Mesenchymal stem cell (in vitro differentiated cells and primary cell): ENCODE measurements around the gene PAQR6.

Experiments
- DNase-seq: peaks from one replicate; pipeline ENCODE4 v3.0.0-alpha.2; 2013
- H2AFZ ChIP-seq: one replicate; pipeline ENCODE4 v1.6.1; 2013; ENCODE audit warnings: low read depth, mild to moderate bottlenecking, control low read depth, inconsistent platforms, low read length, moderate library complexity
- H2AK5ac ChIP-seq: 2 replicates; pipeline ENCODE4 v1.6.1; 2013; ENCODE audit warnings: low read length, moderate library complexity, mild to moderate bottlenecking, inconsistent platforms; ENCODE audit not compliant: severe bottlenecking
- H2BK120ac ChIP-seq: one replicate; pipeline ENCODE4 v1.6.1; 2013; ENCODE audit warnings: low read depth, mild to moderate bottlenecking, inconsistent platforms, low read length, moderate library complexity
- H2BK12ac ChIP-seq, 2 experiments: one replicate each; pipeline ENCODE4 v1.6.1; 2013; ENCODE audit warnings: inconsistent platforms in 2 of 2, low read length in 2 of 2, mild to moderate bottlenecking in 2 of 2, moderate library complexity in 2 of 2, control low read depth in 1 of 2
- H2BK15ac ChIP-seq: one replicate; pipeline ENCODE4 v1.6.1; 2013; ENCODE audit warnings: mild to moderate bottlenecking, low read depth, inconsistent platforms; ENCODE audit not compliant: poor library complexity, severe bottlenecking
- H2BK5ac ChIP-seq: 2 replicates; pipeline ENCODE4 v1.6.1; 2013; ENCODE audit warnings: low read depth, mild to moderate bottlenecking, low read length, control low read depth, inconsistent platforms; ENCODE audit not compliant: poor library complexity, severe bottlenecking
- H3K14ac ChIP-seq, 2 experiments: one replicate each; pipeline ENCODE4 v1.6.1; 2013; ENCODE audit warnings: inconsistent platforms in 2 of 2, low read length in 2 of 2, control low read depth in 1 of 2, mild to moderate bottlenecking in 1 of 2, moderate library complexity in 1 of 2
- H3K18ac ChIP-seq, 2 experiments: one replicate each; pipeline ENCODE4 v1.6.1; 2013; ENCODE audit warnings: inconsistent platforms in 2 of 2, low read length in 2 of 2, control low read depth in 1 of 2, low read depth in 1 of 2, mild to moderate bottlenecking in 1 of 2
- H3K23ac ChIP-seq, 2 experiments: one replicate each; pipeline ENCODE4 v1.6.1; 2013; ENCODE audit warnings: inconsistent platforms in 2 of 2, low read length in 2 of 2, mild to moderate bottlenecking in 2 of 2, moderate library complexity in 2 of 2, control low read depth in 1 of 2
- H3K27ac ChIP-seq: 2 replicates; pipeline ENCODE4 v1.5.1; 2013; ENCODE audit warnings: mild to moderate bottlenecking, moderate library complexity, low read length, control low read depth, inconsistent platforms; ENCODE audit not compliant: poor library complexity, severe bottlenecking
- H3K27me3 ChIP-seq, 2 experiments: 2 replicates each; pipeline versions ENCODE4 v1.6.1 to v1.7.0; 2013; ENCODE audit warnings: low read length in 2 of 2, mild to moderate bottlenecking in 2 of 2, moderate library complexity in 2 of 2, control low read depth in 1 of 2, inconsistent platforms in 1 of 2; ENCODE audit not compliant: control insufficient read depth in 1 of 2, insufficient read depth in 1 of 2
- H3K36me3 ChIP-seq, 2 experiments: 2 replicates each; pipeline versions ENCODE4 v1.6.1 to v1.7.0; 2013; ENCODE audit warnings: low read length in 2 of 2, control low read depth in 1 of 2, inconsistent platforms in 1 of 2, low read depth in 1 of 2, mild to moderate bottlenecking in 1 of 2; ENCODE audit not compliant: insufficient read depth in 2 of 2, control insufficient read depth in 1 of 2
- H3K4ac ChIP-seq, 2 experiments: one replicate each; pipeline ENCODE4 v1.6.1; 2013; ENCODE audit warnings: inconsistent platforms in 2 of 2, low read length in 2 of 2, mild to moderate bottlenecking in 2 of 2, moderate library complexity in 2 of 2, control low read depth in 1 of 2, low read depth in 1 of 2
- H3K4me1 ChIP-seq: 2 replicates; pipeline ENCODE4 v1.6.1; 2013; ENCODE audit warnings: low read depth, low read length, control low read depth; ENCODE audit not compliant: control insufficient read depth, insufficient read depth
- H3K4me2 ChIP-seq: 2 replicates; pipeline ENCODE4 v1.6.1; 2013; ENCODE audit warnings: low read length, mild to moderate bottlenecking, inconsistent platforms; ENCODE audit not compliant: poor library complexity, severe bottlenecking
- H3K4me3 ChIP-seq, 2 experiments: 2 replicates each; pipeline versions ENCODE4 v1.5.1 to v1.7.0; 2013; ENCODE audit warnings: low read length in 2 of 2, mild to moderate bottlenecking in 2 of 2, control low read depth in 1 of 2, low read depth in 1 of 2; ENCODE audit not compliant: insufficient read depth in 1 of 2
- H3K79me1 ChIP-seq: replicated peaks from 2 replicates; pipeline ENCODE4 v1.6.1; 2013; ENCODE audit warnings: mild to moderate bottlenecking, control low read depth, low read length, inconsistent platforms; ENCODE audit not compliant: poor library complexity, severe bottlenecking
- H3K9ac ChIP-seq: 2 replicates; pipeline ENCODE4 v1.7.0; 2013; ENCODE audit warnings: mild to moderate bottlenecking, low read length, moderate library complexity
- H3K9me3 ChIP-seq: 2 replicates; pipeline ENCODE4 v1.7.0; 2013; ENCODE audit warnings: mild to moderate bottlenecking, low read length; ENCODE audit not compliant: control insufficient read depth
- H4K8ac ChIP-seq: one replicate; pipeline ENCODE4 v1.6.1; 2013; ENCODE audit warnings: inconsistent platforms, mild to moderate bottlenecking, low read length, moderate library complexity
- H4K91ac ChIP-seq: one replicate; pipeline ENCODE4 v1.6.1; 2013; ENCODE audit warnings: mild to moderate bottlenecking, low read length, inconsistent platforms
- WGBS: methylation state at CpG from one replicate; pipeline ENCODE4 v1.1.7; 2013; ENCODE audit warnings: mixed read lengths; 5-methylcytosine and 5-hydroxymethylcytosine counted together

Gene PAQR6

DNA sequence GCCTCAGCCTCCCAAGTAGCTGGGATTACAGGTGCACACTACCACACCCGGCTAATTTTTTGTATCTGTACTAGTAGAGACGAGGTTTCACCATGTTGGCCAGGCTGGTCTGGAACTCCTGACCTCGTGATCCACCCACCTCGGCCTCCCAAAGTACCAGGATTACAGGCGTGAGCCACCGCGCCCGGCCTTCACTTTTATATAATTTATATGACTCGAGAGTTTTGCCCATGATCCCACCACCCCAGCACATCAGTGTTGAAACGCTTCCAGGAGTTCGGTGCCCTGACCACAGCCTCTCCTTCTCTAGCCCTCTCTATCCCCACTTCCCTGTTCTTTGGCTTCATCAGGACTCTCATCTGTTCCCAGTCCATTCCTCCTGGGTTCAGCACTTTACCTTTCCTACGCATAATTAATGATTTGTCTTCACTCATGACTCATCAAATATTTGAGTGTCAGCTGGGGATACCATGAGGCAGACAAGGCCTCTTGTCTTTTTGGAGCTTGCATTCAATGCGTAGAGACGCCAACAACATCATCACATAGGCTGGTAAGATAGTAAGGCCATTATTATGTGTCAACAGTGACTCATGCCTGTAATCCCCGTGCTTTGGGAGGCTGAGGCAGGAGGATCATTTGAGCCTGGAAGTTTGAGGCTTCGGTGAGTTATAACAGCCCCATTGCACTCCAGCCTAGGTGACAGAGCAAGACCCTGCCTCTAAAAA lies 33.7 kb downstream of the PAQR6 start:
- Histone ChIP-seq H2BK15ac (no peak overlapping the region), H3K9ac (peak overlapping the region; percentile 96), H2BK12ac (no peak overlapping the region), H3K4me3 (peak overlapping the region in 1 of 2 experiments; percentile 87), H4K8ac (no peak overlapping the region), H3K9me3 (no peaks in the 10 kb centered on the region), H3K18ac (no peak overlapping the region), H3K27ac (peak overlapping the region; percentile 28), H3K79me1 (peaks cover 11% of the 10 kb centered on the region), H2BK120ac (no peak overlapping the region), H3K4ac (no peak overlapping the region), H2AFZ (no peak overlapping the region), H3K36me3 (peaks cover 23 to 32% of the 10 kb centered on the region in 2 experiments), H3K4me1 (peaks cover 6% of the 10 kb centered on the region), H3K14ac (no peak overlapping the region), H3K23ac (no peak overlapping the region), H3K27me3 (no peaks in the 10 kb centered on the region), H2BK5ac (no peak overlapping the region), H3K4me2 (peak overlapping the region; percentile 90), H4K91ac (no peak overlapping the region), H2AK5ac (no peak overlapping the region)
- WGBS, result 80% methylated on average over 15 of the region's 16 CpGs
- DNase-seq, result peak; percentile 70

DNA sequence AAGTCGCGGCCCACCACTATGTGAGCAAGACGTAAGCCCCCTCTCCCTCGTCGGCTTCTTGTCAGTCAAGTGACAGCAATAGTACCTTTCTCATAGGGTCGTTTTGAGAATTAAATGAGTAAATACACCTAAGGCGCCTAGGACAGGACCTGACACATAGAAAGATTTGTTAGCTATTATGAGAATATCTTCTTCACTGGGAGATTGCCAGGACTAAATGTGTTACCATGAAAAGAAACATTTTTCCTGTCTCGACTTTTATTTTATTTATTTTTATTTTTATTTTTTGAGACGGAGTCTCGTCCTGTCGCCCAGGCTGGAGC lies 34.3 kb downstream of the PAQR6 start:
- Histone ChIP-seq H3K14ac (no peak overlapping the region), H2BK5ac (no peak overlapping the region), H3K27me3 (no peaks in the 10 kb centered on the region), H3K4me3 (peak overlapping the region; percentile 83 to 87), H2AK5ac (no peak overlapping the region), H3K18ac (peak overlapping the region; percentile 58 to 79), H3K4me2 (peak overlapping the region; percentile 90), H3K79me1 (peaks cover 11% of the 10 kb centered on the region), H3K4me1 (peaks cover 6% of the 10 kb centered on the region), H4K91ac (no peak overlapping the region), H2BK12ac (peak overlapping the region in 1 of 2 experiments; percentile 35), H3K4ac (no peak overlapping the region), H2BK15ac (no peak overlapping the region), H3K36me3 (peaks cover 26 to 38% of the 10 kb centered on the region in 2 experiments), H3K9ac (peak overlapping the region; percentile 96), H4K8ac (peak overlapping the region; percentile 10), H3K27ac (peak overlapping the region; percentile 98), H2AFZ (no peak overlapping the region), H2BK120ac (no peak overlapping the region), H3K23ac (no peak overlapping the region), H3K9me3 (no peaks in the 10 kb centered on the region)
- 63% methylated on average over 6 of the region's 11 CpGs for WGBS
- no peak for DNase-seq

DNA sequence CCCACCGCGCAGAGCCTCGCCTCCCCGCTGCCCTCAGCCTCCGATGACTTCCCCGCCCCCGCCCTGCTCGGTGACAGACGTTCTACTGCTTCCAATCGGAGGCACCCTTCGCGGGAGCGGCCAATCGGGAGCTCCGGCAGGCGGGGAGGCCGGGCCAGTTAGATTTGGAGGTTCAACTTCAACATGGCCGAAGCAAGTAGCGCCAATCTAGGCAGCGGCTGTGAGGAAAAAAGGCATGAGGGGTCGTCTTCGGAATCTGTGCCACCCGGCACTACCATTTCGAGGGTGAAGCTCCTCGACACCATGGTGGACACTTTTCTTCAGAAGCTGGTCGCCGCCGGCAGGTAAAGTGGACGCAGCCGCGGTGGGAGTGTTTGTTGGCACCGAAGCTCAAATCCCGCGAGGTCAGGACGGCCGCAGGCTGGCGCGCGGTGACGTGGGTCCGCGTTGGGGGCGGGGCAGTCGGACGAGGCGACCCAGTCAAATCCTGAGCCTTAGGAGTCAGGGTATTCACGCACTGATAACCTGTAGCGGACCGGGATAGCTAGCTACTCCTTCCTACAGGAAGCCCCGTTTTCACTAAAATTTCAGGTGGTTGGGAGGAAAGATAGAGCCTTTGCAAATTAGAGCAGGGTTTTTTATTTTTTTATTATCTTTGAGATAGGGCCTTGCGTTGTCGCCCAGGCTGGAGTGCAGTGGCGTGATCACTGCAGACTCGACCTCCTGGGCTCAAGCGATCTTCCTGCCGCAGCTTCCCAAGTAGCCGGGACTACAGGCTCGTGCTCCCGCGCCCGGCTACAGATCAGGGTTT lies 34.8 kb downstream of the PAQR6 start, which contains the start of gene PMF1:
Gene PMF1 (plus strand): TSS at position 175 of the 811 bp plus-strand sequence. CDS start 9 bp downstream, at position 184.
- Histone ChIP-seq H3K4me1 (peaks cover 6% of the 10 kb centered on the region), H3K9ac (peak within 1 kb of the TSS; percentile 96), H4K8ac (peak within 1 kb of the TSS; percentile 93), H2BK120ac (no peak within 1 kb of the TSS), H3K18ac (peak within 1 kb of the TSS; percentile 58 to 99), H3K14ac (peak within 1 kb of the TSS in 1 of 2 experiments; percentile 96), H3K36me3 (peaks cover 27 to 44% of the 10 kb centered on the region in 2 experiments), H3K79me1 (peaks cover 11% of the 10 kb centered on the region), H3K9me3 (no peaks in the 10 kb centered on the region), H3K27ac (peak within 1 kb of the TSS; percentile 98), H2BK5ac (peak within 1 kb of the TSS; percentile 95), H3K23ac (peak within 1 kb of the TSS in 1 of 2 experiments; percentile 94), H3K4ac (peak within 1 kb of the TSS; percentile 75 to 82), H3K4me2 (peak within 1 kb of the TSS; percentile 90), H4K91ac (peak within 1 kb of the TSS; percentile 85), H2AK5ac (peak within 1 kb of the TSS; percentile 97), H3K27me3 (no peaks in the 10 kb centered on the region), H2BK15ac (no peak within 1 kb of the TSS), H3K4me3 (peak within 1 kb of the TSS; percentile 83 to 87), H2AFZ (peak within 1 kb of the TSS; percentile 83), H2BK12ac (peak within 1 kb of the TSS in 1 of 2 experiments; percentile 57)
- peak; percentile 98 for DNase-seq
- under 1% methylated on average over 55 of the region's 61 CpGs for WGBS

DNA sequence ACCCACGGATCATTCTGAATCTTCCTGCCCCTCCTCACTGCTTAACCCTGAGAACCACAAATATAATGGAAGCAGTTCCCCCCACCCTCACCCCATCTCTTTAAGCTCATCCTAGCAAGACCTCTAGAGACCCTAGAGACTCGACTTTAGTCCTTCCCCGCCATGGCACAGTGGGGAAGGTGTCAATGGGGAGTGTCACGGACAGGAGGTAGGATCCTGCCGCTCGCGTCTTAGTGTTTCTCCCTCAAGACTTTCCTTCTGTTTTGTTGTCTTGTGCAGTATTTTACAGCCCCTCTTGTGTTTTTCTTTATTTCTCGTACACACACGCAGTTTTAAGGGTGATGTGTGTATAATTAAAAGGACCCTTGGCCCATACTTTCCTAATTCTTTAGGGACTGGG lies 35.7 kb downstream of the PAQR6 start:
- Histone ChIP-seq H3K27me3 (no peaks in the 10 kb centered on the region), H3K4me1 (peaks cover 6% of the 10 kb centered on the region), H2BK12ac (peak overlapping the region in 1 of 2 experiments; percentile 57), H2BK120ac (no peak overlapping the region), H3K4ac (no peak overlapping the region), H3K9ac (peak overlapping the region; percentile 96), H2BK15ac (no peak overlapping the region), H3K27ac (peak overlapping the region; percentile 39), H3K14ac (no peak overlapping the region), H3K18ac (no peak overlapping the region), H3K23ac (no peak overlapping the region), H4K91ac (peak overlapping the region; percentile 28), H4K8ac (peak overlapping the region; percentile 85), H2BK5ac (no peak overlapping the region), H3K4me3 (peak overlapping the region in 1 of 2 experiments; percentile 87), H2AFZ (no peak overlapping the region), H3K9me3 (no peaks in the 10 kb centered on the region), H2AK5ac (peak overlapping the region; percentile 97), H3K36me3 (peaks cover 31 to 51% of the 10 kb centered on the region in 2 experiments), H3K79me1 (peaks cover 9% of the 10 kb centered on the region), H3K4me2 (peak overlapping the region; percentile 38)
- no peak for DNase-seq
- WGBS, result 93% methylated on average over 6 of the region's 9 CpGs
